ENCODE results near the gene TFPI2. TPM values are rescaled to one million over a fixed set of nuclear protein-coding genes. Genes with fewer than 3 reads are reported as not detected.

The TFPI2 gene
- not detected for total RNA-seq

- Mint-ChIP-seq H3K27ac (no peak within 1 kb of the TSS), H3K27me3 (peaks cover 44 to 59% of the 10 kb centered on the region in 2 donors), H3K4me3 (peak within 1 kb of the TSS; percentile 77), H3K4me1 (ENCODE audit: low read depth in 2 of 2) (peaks cover 8 to 9% of the 10 kb centered on the region in 2 donors), H3K36me3 (no peaks in the 10 kb centered on the region), H3K9me3 (no peaks in the 10 kb centered on the region)
- ATAC-seq (peak in 1 of 2 donors; percentile 65), DNase-seq (ENCODE audit: low spot score) (no peak)
These were observed at the start of gene TFPI2 for GRCh38 chr7:93890464-93891068. TSS of gene TFPI2 (minus strand) at chr7:93890753. CDS start at chr7:93890678, 75 bp downstream.

GRCh38 chr7:93938293-93938692 lies 47.7 kb upstream of the TFPI2 start:
- Mint-ChIP-seq H3K4me1 (ENCODE audit: low read depth in 2 of 2) (no peaks in the 10 kb centered on the region), H3K27me3 (peaks cover 35 to 37% of the 10 kb centered on the region in 2 donors), H3K9me3 (no peaks in the 10 kb centered on the region), H3K36me3 (no peaks in the 10 kb centered on the region), H3K27ac (no peak overlapping the region), H3K4me3 (no peak overlapping the region)
- no peak for DNase-seq (ENCODE audit: low spot score)
- no peak for ATAC-seq

DNA sequence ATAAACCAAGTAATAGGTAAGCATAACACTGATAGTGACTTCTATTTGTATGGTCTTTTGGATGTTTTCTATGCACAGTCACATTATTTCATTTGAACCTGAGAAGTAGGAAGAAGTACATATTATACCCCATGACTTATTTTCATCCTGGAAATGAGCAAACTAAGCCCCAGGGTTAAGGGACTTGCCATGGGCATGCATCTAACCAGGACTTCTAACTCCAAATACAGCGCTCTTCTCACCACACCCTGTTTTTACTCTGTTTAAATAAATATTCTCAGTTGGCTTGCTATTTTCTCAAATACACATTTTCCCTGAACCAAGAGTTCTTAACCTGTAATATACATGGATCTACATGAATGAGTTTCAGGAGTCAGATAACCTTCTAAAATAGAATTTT lies 47.3 kb upstream of the TFPI2 start:
- Mint-ChIP-seq H3K9me3 (no peaks in the 10 kb centered on the region), H3K36me3 (no peaks in the 10 kb centered on the region), H3K27ac (no peak overlapping the region), H3K27me3 (peaks cover 35 to 37% of the 10 kb centered on the region in 2 donors), H3K4me3 (no peak overlapping the region), H3K4me1 (ENCODE audit: low read depth in 2 of 2) (no peaks in the 10 kb centered on the region)
- DNase-seq (ENCODE audit: low spot score) (no peak), ATAC-seq (no peak)

GRCh38 chr7:93935102-93935501 lies 44.5 kb upstream of the TFPI2 start:
- ATAC-seq = no peak

GRCh38 chr7:93933156-93933555 lies 42.6 kb upstream of the TFPI2 start:
- Mint-ChIP-seq H3K4me3 (no peak overlapping the region), H3K9me3 (no peaks in the 10 kb centered on the region), H3K27ac (no peak overlapping the region), H3K4me1 (ENCODE audit: low read depth in 2 of 2) (no peaks in the 10 kb centered on the region), H3K36me3 (no peaks in the 10 kb centered on the region), H3K27me3 (peaks cover 26 to 37% of the 10 kb centered on the region in 2 donors)
- DNase-seq (ENCODE audit: low spot score) (no peak), ATAC-seq (no peak)

More at GRCh38 chr7:93935102-93935501, 44.5 kb upstream of the TFPI2 start:
- Mint-ChIP-seq H3K27me3 (peaks cover 32 to 40% of the 10 kb centered on the region in 2 donors), H3K4me3 (no peak overlapping the region), H3K4me1 (ENCODE audit: low read depth in 2 of 2) (no peaks in the 10 kb centered on the region), H3K27ac (no peak overlapping the region), H3K36me3 (no peaks in the 10 kb centered on the region), H3K9me3 (no peaks in the 10 kb centered on the region)
- no peak for DNase-seq (ENCODE audit: low spot score)

DNA sequence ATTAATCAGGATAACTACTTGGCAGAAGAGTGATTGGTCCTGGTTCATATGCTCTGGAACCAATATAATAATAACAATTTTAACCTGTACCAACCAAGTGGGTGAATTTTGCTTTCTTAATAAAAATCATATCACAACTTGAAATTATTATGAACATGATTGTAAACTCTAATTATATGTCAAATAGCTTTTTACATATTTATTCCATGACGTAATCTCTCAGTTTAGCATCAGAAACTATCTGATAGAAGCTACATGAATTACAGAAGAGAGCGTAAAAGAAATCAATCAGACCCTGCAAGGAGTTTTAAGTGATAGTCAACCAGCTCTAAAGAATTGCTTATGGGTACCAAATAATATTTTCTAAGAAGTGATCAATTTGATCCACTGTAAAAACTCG lies 41.1 kb upstream of the TFPI2 start:
- no peak for ATAC-seq
- peaks cover 23 to 37% of the 10 kb centered on the region in 2 donors for H3K27me3 Mint-ChIP-seq

DNA sequence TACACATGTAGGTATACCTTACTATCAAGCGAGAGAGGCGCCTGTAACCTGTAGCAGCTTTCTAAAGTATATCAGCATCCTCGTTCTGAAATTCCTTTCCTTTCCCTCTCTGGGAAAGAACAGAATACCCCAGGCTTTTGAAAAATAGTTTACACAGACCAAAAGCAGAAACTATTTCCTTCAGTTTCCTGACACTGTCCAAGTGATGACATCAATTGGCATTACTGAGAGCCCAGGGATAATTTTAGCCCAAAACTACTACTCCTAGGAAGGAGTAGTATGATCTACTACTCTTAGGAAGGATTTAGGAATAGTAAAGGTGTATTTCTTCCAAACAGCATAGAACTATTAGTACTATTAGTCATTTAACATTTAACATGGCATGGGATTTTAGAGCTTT lies 37.0 kb upstream of the TFPI2 start:
- ATAC-seq = no peak
- DNase-seq (ENCODE audit: low spot score) = no peak
- Mint-ChIP-seq H3K27ac (no peak overlapping the region), H3K4me1 (ENCODE audit: low read depth in 2 of 2) (no peaks in the 10 kb centered on the region), H3K36me3 (no peaks in the 10 kb centered on the region), H3K9me3 (no peaks in the 10 kb centered on the region), H3K4me3 (no peak overlapping the region), H3K27me3 (peaks cover 31 to 47% of the 10 kb centered on the region in 2 donors)

More for the DNA sequence above, 41.1 kb upstream of the TFPI2 start:
- H3K36me3 Mint-ChIP-seq = no peaks in the 10 kb centered on the region
- H3K4me1 Mint-ChIP-seq (ENCODE audit: low read depth in 2 of 2) = no peaks in the 10 kb centered on the region
- no peak overlapping the region for H3K4me3 Mint-ChIP-seq
- H3K9me3 Mint-ChIP-seq = no peaks in the 10 kb centered on the region
- H3K27ac Mint-ChIP-seq = no peak overlapping the region
- no peak for DNase-seq (ENCODE audit: low spot score)

DNA sequence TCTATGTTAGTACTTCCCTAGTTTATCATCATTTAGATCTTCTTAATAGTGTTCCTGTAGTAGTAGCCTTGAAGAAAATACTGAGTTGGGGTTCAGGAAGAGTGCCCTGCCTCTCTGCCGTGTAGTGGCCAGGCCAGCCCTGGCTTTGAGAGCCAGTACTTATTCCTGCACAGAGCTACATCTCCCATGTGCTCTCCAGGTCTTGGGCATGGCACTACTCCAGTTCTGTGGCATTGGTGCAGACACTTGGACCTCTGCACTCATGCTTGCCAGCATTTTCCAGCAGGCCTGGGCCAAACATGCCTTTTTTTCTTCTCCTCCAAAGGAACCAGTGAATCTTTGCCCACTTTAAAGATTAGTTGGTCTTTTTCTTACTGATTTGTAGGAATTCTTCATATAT lies 36.2 kb upstream of the TFPI2 start:
- ATAC-seq = no peak
- no peak for DNase-seq (ENCODE audit: low spot score)
- H3K4me1 Mint-ChIP-seq (ENCODE audit: low read depth in 2 of 2) = no peaks in the 10 kb centered on the region
- H3K27ac Mint-ChIP-seq = no peak overlapping the region
- H3K36me3 Mint-ChIP-seq = no peaks in the 10 kb centered on the region
- H3K9me3 Mint-ChIP-seq = no peaks in the 10 kb centered on the region
- H3K27me3 Mint-ChIP-seq = peaks cover 31 to 47% of the 10 kb centered on the region in 2 donors
- no peak overlapping the region for H3K4me3 Mint-ChIP-seq

GRCh38 chr7:93923942-93924341 lies 33.4 kb upstream of the TFPI2 start:
- Mint-ChIP-seq H3K4me3 (no peak overlapping the region), H3K27me3 (peaks cover 29 to 38% of the 10 kb centered on the region in 2 donors), H3K9me3 (no peaks in the 10 kb centered on the region), H3K27ac (no peak overlapping the region), H3K4me1 (ENCODE audit: low read depth in 2 of 2) (no peaks in the 10 kb centered on the region), H3K36me3 (no peaks in the 10 kb centered on the region)
- ATAC-seq (no peak), DNase-seq (ENCODE audit: low spot score) (no peak)

- H3K36me3 Mint-ChIP-seq = no peaks in the 10 kb centered on the region
- H3K27ac Mint-ChIP-seq = no peak overlapping the region
- H3K9me3 Mint-ChIP-seq = no peaks in the 10 kb centered on the region
- no peaks in the 10 kb centered on the region for H3K4me1 Mint-ChIP-seq (ENCODE audit: low read depth in 2 of 2)
- DNase-seq (ENCODE audit: low spot score) (no peak), ATAC-seq (no peak)
- H3K27me3 Mint-ChIP-seq = peaks cover 28 to 36% of the 10 kb centered on the region in 2 donors
- no peak overlapping the region for H3K4me3 Mint-ChIP-seq
These were observed 32.7 kb upstream of the TFPI2 start for GRCh38 chr7:93923296-93923695.

DNA sequence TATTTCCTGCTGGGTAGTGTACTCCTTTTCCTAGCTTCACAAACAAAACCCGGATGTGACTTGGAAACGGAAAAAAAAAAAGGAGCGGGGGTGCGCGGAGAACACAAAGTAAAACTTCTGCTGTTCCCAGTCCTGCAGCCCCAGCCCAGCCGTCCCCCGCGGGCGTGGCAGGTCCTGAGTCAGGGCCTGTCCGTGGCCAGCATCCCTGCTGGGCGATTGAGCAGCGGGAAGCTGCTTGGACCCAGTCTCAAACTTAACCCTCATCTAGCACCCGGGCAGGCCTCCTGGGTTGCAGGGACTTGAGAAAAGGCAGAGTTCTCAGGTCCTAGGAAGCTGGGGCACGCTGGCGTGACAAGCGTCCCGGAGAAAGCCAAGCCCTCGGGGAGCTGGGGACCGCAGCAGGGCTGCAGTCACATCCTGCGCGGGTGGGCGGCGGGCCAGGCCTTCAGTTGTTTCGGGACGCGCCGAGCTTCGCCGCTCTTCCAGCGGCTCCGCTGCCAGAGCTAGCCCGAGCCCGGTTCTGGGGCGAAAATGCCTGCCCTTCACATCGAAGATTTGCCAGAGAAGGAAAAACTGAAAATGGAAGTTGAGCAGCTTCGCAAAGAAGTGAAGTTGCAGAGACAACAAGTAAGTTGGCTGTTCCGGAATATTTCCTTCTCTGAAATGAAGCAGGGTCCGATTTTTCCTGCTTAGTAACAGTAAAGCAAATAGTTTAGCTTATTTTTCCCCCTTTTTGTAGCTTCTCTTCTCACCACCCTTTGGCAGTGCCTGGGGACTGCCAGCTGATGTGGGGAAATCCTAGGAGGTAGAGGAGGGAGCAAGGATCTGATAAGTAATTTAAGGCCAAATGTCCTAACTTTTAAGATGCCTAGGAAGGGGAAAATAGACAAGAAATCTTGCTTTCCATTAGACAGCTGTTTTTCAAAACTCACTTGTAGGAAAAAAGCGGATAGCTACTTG lies 31.3 kb upstream of the TFPI2 start, which contains the start of gene GNG11:
GNG11 (plus strand) TSS at position 129 of the 960 bp plus-strand sequence; CDS start at position 532, 403 bp downstream.
- ATAC-seq = peak; percentile 78 to 85

GRCh38 chr7:93921186-93921585 lies 30.6 kb upstream of the TFPI2 start:
- H3K9me3 Mint-ChIP-seq = no peaks in the 10 kb centered on the region
- H3K27ac Mint-ChIP-seq = no peak overlapping the region
- no peaks in the 10 kb centered on the region for H3K4me1 Mint-ChIP-seq (ENCODE audit: low read depth in 2 of 2)
- H3K4me3 Mint-ChIP-seq = no peak overlapping the region
- peaks cover 28 to 36% of the 10 kb centered on the region in 2 donors for H3K27me3 Mint-ChIP-seq
- no peaks in the 10 kb centered on the region for H3K36me3 Mint-ChIP-seq
- DNase-seq (ENCODE audit: low spot score) (no peak), ATAC-seq (no peak)

More for the DNA sequence above, 31.3 kb upstream of the TFPI2 start, which contains the start of gene GNG11:
- peaks cover 24 to 29% of the 10 kb centered on the region in 2 donors for H3K27me3 Mint-ChIP-seq
- H3K4me3 Mint-ChIP-seq = peak within 1 kb of the TSS; percentile 36
- H3K4me1 Mint-ChIP-seq (ENCODE audit: low read depth in 2 of 2) = no peaks in the 10 kb centered on the region
- H3K36me3 Mint-ChIP-seq = no peaks in the 10 kb centered on the region
- peak; percentile 61 for DNase-seq (ENCODE audit: low spot score)
- H3K27ac Mint-ChIP-seq = no peak within 1 kb of the TSS
- no peaks in the 10 kb centered on the region for H3K9me3 Mint-ChIP-seq

DNA sequence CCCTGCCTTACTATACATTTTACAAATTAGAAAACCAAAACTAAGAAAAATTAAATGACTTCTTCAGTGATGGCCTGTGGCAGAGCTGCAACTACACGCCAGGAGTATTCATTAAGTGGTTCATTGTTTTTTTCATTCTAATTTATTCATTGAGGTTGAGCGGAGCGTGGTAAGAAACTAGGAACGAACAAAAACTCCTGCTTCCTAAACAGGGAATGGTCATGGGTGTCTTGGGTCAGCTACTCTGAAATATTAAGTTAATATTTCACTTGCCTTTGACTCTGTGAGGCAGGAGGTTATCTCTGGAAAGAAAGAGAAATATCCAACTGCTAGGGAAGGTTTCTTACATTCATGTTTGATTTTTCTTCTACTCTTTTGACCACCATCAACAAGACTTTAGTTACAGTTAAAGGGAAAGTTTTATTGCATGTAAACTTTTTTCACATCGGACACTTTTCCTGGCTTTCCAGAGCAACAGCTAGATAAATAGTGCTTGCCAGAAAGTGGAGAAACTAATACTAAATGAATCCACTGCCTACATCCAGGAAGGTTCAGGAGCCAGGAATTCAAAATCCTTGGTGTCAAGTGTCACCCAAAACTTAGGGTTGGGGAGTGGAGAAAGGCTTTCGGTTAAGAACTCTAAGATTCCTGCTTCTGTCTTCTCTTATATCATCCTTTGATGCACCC lies 30.1 kb upstream of the TFPI2 start:
- H3K27ac Mint-ChIP-seq = no peak overlapping the region
- H3K9me3 Mint-ChIP-seq = no peaks in the 10 kb centered on the region
- ATAC-seq (no peak), DNase-seq (ENCODE audit: low spot score) (no peak)
- H3K4me1 Mint-ChIP-seq (ENCODE audit: low read depth in 2 of 2) = no peaks in the 10 kb centered on the region
- no peaks in the 10 kb centered on the region for H3K36me3 Mint-ChIP-seq
- peaks cover 28 to 36% of the 10 kb centered on the region in 2 donors for H3K27me3 Mint-ChIP-seq
- H3K4me3 Mint-ChIP-seq = no peak overlapping the region

Data from natural killer cell treated with Interleukin-12 subunit alpha and Interleukin-12 subunit beta and Interleukin-15 and Interleukin-18, amount 100 ng/mL, for 72 hours (primary cell).